Right kidney (tissue), 1 donor: ENCODE results near the gene PTS.
A peak's percentile ranks its signal among the peaks of the same experiment; 100 is the strongest.

Experiments
- DNase-seq: peaks from one replicate; pipeline ENCODE4 v3.0.0-alpha.2; 2016

Gene PTS

DNA sequence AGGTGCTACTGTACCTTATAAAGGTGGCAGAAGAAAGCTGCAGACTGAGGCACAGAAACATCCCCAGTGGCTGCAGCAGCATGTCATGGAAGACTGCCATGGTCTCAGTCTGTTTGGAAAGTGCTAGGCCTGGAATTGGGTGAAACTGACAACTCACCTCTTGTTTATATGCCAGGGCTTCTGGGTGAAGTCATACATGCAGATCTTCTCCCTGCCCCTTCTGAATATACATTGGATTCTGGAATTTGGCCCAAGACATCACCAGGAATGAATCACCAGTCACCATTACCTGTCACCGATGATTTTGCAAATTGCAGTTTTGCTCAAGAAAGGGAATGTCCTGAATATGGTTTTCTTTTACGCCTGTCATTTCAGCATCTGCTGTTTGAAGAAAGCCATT lies 34.3 kb downstream of the PTS start, which contains the start of gene PLET1:
PLET1 (minus strand) TSS at position 371 of the 400 bp plus-strand sequence; CDS start at position 100, 271 bp downstream.
- no peak for DNase-seq

DNA sequence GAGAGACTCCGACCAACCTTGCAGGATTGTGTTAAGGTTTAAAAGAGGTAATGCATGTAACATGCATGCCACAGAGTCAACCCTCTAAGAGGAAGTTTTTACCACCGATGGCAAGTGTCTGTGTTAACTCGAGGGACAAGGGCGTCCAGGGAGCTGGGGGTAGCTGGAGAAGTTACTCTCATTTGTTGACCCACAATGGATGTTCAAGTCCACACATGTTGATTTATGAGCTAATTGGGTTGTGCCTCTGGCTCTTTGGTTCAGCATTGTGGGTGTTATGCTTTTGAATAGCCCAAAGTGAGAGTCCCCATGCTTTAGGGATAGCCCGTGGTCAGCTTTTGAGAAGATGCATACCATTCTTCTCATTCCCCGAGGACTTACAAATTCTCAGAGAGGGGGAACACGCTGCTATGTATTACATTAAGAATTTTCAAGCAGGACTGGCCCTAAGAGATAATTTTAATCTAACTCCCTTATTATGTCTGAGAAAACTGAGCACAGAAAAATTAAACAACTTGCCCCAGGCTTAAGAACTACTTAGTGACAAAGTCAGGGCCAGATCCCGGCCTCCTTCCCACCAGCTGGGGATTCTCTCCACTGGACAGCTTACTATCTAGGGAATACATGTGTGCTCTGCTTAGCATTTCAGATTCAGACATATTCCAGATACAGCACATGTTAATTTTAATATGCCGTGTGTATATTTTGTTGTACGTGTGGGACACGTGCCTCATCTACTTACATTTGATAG lies 39.6 kb downstream of the PTS start:
- DNase-seq: no peak

DNA sequence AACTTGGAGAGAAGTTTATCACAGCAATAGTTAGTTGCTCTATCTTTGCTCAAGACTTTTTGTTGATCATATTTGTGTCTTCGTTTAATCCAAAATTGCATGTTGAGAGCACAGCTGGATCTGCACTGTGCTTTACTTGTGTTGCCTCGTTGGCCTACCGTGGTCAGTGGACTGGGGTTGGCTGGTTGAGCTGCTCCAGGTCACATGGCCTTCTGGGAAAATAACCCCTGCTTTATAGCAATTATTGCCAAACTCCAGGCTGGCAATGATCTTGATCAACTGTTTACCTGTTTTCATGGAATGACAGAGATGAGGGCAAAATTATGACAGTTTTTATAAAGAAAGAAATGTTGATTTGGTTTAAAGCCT lies 40.2 kb downstream of the PTS start:
- no peak for DNase-seq

DNA sequence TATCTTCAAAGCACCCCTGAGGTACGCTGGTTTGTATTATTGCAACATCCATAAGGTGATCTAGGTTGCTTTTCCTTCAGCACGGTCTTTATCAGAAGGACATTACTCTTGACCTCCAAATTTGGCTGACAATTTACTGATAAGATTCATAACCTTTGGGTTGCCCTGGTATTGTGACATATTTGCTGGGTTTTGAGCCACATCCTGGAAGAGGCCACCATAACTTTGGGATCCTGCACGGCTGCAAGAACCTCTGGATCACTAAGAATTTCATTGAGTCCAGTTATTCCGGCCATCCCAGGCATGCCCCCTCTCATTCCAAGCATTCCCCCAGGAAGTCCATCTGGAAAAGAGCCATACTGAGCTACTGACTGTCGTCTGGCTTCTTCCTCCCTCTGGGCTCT lies 41.0 kb downstream of the PTS start:
- DNase-seq: no peak

DNA sequence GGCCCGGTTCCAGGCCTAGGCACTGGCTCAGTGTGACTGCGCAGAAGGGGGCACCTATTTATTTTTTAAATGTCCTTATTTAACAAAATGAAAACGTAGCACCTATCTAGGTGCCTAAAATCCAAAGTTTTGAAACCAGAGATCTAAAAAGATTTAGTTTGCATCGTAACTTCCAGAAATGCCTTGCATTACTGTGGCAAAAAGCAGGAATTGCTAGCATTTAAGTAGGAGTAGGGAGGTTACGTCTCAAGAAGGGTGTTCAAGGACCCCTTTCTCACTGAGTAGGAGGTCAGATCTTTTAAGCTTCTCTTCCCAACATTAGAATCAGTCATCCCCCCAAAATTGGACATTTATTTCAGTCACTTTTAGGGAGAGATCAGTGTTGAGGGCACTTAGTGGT lies 42.2 kb downstream of the PTS start:
- DNase-seq: no peak

DNA sequence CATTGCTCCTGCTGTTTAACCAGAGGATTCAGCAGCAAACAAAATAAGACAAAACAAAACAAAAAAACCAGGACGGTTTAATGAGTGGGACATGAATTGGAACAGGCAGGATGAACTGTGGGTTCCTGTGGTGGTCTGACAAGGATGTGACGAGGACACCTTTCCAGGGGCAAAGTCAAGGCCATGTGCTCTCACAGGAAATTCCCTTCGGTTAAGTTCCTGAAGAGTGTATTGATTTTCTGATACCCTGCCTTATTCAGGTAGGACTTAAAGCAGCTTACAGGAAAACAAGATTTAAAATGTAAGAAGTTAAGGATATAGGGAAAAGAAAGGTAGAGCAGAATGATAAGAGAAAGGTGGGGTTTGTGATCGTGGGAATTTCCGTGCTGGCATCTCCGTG lies 42.9 kb downstream of the PTS start:
- no peak for DNase-seq

DNA sequence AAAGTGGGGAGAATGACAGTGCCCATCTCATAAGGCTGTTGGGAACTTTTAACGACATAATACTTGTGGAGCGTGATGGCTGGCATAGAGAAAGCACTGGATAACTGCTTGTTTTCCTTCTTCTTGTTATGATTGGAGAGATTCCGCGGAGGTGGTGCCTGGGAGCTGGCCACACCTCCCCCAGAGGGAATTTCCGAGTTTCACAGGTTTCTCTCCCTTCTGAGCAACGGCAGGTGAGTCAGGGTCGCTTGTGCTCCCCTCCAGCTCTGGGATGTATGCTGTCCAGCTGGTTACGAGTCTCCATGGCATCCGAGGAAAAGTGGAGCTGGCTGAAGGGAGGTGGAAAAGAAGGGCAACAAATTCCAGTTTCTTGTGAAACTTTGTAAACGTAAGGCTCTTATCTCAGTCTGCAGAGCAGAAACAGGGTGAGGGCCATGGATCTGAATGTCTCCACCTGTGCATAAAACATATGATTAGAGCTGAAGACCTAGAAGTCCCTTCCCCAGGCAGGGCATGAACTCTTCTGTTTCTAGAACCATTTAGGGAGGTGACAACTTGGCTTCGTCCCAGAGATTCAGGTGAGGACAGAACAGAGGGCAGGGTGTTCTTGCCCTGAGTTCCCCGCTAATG lies 44.4 kb downstream of the PTS start:
- DNase-seq: no peak

DNA sequence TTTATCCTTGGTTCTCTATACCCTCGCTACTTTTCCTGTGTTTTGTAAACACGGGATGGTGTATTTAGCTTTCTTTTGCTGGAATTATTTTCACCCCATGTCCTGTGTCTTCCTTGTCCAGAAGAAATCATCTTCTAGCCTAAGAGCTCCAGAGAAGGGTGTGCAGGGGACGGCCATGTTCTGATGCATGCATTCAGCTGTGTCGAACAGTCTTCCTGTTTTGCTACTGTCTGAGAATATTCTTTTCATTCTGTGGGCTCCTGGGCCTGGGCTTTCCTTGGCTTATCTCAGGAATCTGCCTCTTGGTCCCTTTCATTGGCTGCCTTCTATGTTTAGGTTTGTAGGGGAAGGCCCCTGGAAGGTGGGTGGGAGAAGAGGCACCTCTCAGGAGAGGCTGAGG lies 45.0 kb downstream of the PTS start:
- DNase-seq: no peak

DNA sequence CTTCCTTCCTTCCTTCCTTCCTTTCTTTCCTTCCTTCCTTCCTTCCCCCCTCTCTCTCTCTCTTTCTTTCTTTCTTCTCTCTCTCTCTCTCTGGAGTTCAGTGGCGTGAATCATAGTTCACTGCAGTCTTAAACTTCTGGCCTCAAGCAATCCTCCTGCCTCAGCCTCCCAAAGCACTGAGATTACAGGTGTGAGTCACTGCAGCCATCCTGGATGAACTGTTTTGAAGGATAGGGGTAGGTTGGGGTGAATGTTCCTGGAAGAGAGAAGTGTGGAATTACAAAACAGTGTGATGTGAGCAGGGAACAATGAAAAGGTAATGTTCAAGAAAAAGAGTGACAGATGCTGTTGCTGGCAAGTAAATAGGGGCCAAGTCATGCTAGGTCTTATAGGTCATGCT lies 46.8 kb downstream of the PTS start:
- no peak for DNase-seq

DNA sequence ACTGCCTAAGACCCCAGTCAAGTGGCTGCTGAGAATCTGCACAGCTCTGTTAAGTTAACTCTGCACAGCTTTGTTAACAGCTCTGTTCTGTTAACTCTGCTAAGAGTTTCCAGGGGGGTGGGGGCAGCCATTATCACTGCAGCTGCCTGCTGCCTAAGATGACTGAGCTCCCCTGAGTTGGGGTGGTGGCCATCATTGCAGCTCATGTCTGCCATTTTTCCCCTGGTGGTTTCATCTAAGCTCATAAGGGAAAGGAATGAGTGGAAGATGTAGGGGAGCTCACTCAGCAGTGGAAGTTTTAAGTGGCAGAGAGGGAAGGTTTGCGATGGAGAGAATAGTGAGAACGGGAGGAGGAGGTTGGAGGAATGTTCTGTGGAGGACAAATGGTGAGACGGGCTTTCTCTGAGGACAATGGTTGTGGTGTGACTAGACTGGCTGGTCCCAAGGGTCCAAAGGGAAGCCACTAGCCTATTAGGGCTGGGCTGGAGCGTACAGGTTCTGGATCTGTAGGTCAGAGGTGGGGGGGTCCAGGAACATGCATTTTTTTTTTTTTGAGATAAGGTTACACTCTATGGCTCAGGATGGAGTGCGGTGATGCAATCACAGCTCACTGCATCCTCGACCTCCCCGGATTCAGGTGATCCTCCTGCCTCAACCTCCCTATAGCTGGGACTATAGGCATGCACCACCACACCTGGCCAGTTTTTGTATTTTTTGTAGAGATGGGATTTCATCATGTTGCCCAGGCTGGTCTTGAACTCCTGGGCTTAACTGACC lies 48.0 kb downstream of the PTS start:
- no peak for DNase-seq

DNA sequence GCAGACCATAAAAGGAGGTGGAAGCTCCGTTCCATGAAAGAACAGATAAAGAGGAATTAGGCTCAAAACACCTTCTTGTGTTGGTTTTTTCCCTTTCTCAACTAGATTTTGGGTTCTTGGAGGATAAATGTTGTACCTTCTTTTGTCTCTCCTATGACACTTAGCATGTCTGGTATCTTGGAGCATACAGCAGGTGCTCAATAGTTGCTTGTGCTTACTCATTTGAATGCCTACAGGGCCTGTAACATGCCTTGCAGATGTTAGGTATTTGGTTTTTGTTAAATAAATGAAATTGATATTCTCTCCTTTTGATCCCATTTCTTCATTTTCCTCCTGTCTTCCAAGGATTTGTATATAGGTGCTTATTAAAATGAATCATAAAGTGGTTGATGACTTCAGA lies 50.8 kb downstream of the PTS start:
- no peak for DNase-seq

DNA sequence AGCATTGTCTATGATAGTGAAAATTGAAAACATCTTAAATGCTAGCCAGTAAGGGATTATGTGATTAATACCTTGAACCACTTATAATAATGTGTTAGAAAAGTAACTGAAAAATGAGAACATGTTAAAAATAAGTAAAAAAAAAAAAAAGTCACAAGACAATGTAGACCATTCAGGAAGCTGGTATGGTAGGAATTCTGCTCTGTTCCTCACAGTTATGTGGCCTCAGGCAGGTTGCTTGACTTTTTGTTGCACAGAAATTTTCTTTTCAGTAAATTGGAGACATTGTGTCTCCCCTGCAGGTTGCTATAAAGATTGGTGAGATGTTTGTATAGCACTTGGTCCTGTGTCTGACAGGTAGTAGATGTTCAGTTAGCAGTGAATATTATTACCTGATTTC lies 51.7 kb downstream of the PTS start:
- DNase-seq: no peak

DNA sequence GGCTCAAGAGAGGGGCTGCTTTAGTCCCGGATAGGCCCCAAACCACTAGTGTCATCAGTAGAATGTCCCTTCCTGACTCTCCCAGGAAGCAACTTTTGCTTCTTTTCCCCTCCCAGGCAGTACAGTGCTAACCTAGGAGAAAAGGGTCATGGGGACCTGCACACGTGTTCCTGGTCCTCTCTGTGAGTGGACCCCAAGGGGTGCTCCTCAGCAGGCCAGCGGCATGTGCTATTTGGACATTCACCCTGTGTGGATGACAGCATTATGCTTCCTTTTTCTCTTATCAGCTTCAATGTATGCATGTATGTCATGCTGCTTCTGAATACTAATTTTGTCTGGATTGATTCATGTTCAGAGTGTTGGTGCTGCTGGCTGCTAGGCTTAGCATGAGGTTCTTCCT lies 52.6 kb downstream of the PTS start:
- no peak for DNase-seq

DNA sequence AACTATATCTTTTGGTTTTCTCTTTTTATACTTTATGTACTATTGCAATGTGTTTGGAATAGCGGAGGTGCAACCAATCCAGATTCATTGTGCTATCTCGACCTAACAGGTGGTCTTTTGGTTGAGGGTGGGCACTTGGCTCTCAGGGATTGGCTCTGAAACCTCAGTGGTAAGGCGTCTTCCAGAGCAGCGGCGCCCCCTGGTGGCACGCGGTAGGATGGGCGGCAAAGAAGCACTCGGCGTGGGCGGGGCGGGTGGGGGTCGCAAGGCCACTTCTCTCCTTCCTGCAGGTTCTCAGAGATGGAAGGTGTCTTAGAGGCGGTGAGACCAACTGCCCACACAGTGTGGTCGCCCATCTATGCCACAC lies 53.7 kb downstream of the PTS start:
- no peak for DNase-seq

DNA sequence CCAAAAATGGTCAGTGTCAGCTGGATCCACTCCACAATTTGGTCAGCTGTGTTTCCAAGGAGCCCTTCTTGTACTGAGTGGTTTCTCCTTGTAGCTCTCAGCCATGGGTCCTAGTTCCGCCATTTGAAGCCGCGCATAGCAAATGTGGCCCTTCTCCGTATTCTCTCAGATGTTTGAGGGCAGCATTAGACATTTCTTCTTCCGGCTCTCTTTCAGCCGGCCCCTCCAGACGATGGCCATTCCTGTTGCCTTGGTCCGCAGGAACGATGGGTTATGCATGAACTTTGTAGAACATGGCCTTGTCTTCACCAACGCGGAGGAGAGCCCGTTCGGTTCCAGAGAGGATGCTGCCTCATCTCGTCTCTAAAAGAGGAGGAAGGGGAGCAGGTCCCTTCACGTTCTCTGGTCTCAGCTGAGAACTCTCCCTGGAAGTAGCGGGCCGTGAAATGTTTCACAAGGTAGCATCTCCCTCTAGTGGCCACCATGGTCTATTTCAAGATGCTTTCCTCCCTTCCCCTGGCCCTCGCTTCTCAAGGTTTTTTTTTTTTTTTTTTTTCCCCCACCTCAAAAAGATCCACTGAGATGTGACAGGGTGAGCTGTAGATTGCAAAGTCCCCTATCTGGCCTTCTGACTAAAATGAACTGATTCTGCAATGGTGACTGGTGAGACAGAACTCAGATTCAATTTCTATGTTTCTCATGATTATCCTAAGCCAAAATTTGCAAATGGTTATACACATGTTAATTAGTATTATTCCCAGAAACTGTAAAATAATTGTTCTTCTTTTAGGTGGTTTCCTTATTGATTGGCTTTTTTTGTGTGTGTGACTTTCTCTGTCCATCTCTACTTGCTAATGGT lies 54.3 kb downstream of the PTS start:
- DNase-seq: peak; percentile 79

DNA sequence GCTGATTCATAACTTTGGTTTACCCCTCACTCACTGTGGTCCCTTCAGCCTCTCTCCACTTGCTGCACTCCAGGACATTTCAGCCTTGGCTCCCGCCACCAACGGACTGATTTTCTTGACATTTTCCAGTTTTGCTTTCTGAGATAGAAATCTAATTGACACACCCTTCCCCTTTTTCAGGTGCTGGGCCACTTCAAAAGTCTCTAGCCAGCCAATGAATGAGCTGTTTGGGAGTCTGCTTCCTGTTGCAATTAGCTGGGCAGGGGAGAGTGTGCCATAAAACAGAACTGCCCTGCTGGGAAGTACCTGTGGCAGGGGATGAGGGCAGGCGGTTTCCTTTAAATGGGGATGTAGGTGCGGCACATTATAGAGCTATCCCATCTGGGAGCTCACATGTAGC lies 55.5 kb downstream of the PTS start:
- no peak for DNase-seq
